ENCODE measurements around the gene NEMP2. TPM values are rescaled to one million over a fixed set of nuclear protein-coding genes. Genes with fewer than 3 reads are reported as not detected.

NEMP2 gene
- total RNA-seq, 1 experiment from 2014 or later = 20.9 TPM

DNA sequence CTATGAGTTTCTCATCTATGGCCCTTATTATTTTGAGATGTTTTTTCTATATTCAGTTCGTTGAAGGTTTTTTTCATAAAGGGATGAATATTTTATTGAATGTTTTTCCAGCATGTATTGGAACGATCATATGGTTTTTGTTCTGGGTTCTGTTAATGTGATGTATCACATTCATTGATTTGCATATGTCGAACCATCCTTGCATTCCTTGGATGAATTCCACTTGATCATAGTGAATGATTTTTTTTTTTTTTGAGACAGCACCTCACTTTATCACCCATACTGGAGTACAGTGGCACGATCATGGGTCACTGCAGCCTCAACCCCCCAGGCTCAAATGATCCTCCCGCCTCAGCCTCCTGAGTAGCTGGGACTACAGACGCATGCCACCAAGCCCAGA lies 5.5 kb upstream of the NEMP2 start:
- Histone ChIP-seq H3K27ac (no peak overlapping the region), H3K4me1 (peaks cover 6% of the 10 kb centered on the region), H3K4me3 (no peak overlapping the region), H3K27me3 (no peaks in the 10 kb centered on the region), H3K9me3 (replicated peaks) (peaks cover 27% of the 10 kb centered on the region), H3K36me3 (no peaks in the 10 kb centered on the region)
- DNase-seq = peak in 1 of 2 experiments; percentile 44

DNA sequence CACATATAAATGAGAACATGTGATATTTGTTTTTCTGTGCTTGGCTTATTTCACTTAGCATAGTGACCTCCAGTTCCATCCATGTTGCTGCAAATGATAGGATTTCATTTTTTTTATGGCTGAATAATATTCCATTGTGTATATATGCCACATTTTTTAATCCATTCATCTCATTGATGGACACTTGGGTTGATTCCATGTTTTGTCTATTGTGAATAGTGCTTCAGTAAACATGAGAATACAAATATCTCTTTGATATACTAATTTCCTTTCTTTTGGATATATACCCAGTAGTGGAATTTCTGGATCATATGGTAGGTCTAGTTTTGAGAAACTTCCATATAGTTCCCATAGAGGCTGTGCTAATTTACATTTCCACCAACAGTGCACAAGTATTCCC lies 3.7 kb upstream of the NEMP2 start:
- Histone ChIP-seq H3K4me1 (peaks cover 6% of the 10 kb centered on the region), H3K27me3 (no peaks in the 10 kb centered on the region), H3K36me3 (no peaks in the 10 kb centered on the region), H3K27ac (no peak overlapping the region), H3K9me3 (replicated peaks) (peaks cover 27% of the 10 kb centered on the region), H3K4me3 (no peak overlapping the region)
- no peak for DNase-seq

DNA sequence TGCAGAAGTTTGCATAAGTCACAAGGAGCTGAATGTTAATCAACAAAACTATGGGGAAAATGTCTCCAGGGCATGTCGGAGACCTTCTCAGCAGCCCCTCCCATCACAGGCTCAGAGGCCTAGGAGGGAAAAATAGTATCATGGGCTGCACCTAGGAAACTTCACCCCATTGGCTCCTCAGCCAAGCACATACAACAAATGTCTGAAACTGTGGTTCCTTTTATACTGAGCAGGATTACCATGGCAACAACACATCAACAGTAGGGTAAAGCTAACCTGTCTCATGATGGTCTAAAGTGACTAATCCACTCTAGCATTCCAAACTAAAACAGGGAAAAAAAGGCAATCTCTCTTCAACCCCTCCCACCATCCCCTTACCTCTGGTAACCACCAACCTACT lies 3.2 kb upstream of the NEMP2 start:
- Histone ChIP-seq H3K9me3 (replicated peaks) (peaks cover 27% of the 10 kb centered on the region), H3K27ac (no peak overlapping the region), H3K27me3 (no peaks in the 10 kb centered on the region), H3K4me3 (no peak overlapping the region), H3K36me3 (no peaks in the 10 kb centered on the region), H3K4me1 (peaks cover 9% of the 10 kb centered on the region)
- DNase-seq = no peak

DNA sequence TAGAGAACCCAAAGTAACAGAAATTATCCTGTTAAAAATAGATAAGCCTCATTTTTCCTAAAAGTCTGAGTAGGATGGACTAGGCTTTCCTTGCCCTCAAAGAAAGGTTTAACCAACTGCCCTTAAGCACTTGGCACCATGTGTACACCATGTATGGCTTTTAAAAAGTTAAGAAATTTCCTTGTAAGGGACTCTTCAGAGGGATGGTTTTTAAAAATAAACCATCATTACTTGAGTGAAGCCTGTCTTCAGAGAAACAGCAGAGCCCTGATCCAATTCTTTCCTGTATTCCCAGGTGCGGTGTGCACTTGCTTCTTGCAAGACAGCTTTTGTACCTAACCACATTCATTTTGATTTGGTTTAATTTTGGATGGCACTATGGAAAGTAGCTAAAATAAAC lies 1.1 kb upstream of the NEMP2 start:
- Histone ChIP-seq H3K36me3 (no peaks in the 10 kb centered on the region), H3K4me3 (peak overlapping the region; percentile 81)

DNA sequence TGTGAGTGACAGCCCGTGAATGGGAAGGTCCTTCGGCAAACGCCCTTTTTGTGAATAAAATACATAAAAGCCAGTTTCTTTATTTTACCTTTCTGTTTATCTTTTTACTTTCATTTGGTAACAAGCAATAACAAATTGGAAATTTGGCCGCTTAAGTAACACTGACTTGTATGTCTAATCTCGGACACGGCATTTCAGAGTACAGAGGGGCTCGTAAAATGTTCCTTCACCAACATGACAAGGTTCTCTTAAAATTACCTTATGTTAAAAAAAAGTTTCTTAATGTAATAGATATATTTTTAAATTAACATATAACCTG lies 558 bp upstream of the NEMP2 start:
- Histone ChIP-seq H3K4me3 (peak overlapping the region; percentile 81), H3K4me1 (peaks cover 29% of the 10 kb centered on the region), H3K27ac (peak overlapping the region; percentile 87), H3K9me3 (replicated peaks) (peaks cover 18% of the 10 kb centered on the region), H3K27me3 (no peaks in the 10 kb centered on the region), H3K36me3 (no peaks in the 10 kb centered on the region)
- DNase-seq = no peak

More for the DNA sequence above, 1.1 kb upstream of the NEMP2 start:
- peaks cover 22% of the 10 kb centered on the region for H3K9me3 ChIP-seq (replicated peaks)
- peaks cover 24% of the 10 kb centered on the region for H3K4me1 ChIP-seq
- DNase-seq = peak in 1 of 2 experiments; percentile 35
- H3K27me3 ChIP-seq = no peaks in the 10 kb centered on the region
- no peak overlapping the region for H3K27ac ChIP-seq

DNA sequence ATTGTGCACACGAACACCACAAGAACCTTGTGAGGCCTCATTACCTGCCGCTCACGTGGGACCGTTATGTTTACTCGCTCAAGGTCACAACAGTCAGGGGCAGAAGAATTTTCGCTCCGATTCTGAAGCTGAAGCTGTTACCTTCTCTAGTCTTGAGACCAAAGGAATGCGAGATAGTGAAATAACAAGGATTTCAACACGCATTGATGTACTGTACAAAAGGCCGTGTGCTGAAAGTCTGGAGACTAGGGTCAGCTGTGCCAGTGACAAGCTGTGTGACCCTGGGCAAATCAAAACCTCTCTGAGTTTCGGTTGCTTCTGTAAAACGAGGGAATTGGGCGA lies 583 bp downstream of the NEMP2 start:
- H3K36me3 ChIP-seq = no peaks in the 10 kb centered on the region
- DNase-seq = no peak
- peak overlapping the region; percentile 81 for H3K4me3 ChIP-seq
- peak overlapping the region; percentile 87 for H3K27ac ChIP-seq
- no peaks in the 10 kb centered on the region for H3K27me3 ChIP-seq
- peaks cover 6% of the 10 kb centered on the region for H3K9me3 ChIP-seq (replicated peaks)
- H3K4me1 ChIP-seq = peaks cover 37% of the 10 kb centered on the region

DNA sequence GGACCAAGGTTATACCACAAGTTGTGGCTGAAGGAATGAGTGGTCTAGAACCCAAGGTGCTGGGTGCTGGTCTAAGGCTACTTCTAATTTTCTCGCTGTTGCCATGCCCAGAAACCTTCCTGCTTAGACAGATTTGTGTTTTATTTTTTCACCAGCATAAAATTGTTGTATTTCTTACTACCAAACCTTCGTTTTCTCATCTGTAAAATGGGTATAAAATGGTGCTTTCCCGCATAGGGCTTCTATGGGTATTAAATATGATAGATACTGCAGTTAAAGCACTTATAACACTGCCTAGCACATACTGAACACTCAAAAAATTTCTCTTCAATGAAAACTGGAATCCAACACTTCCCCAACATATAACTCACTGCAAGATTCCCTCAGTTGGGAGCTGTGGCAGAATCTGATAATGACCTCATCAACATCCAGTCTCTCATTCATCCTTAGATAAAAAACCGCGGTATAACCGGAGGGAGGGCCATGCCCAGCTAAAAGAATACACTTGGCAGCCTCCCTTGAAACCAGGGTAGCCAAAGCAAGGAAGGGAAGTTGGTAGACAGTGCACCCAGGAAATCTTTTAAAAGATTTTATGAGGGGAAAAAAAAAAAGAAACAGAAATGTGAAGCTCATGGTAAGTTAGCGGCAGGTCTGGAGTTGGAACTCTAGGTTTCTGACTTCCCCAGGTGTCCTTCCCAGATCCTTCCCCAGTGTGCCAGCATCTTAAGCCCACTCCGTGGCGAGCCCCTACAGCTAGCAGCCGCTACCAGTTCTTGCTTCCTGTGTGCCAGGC lies 1.2 kb downstream of the NEMP2 start:
- Histone ChIP-seq H3K36me3 (no peaks in the 10 kb centered on the region), H3K9me3 (replicated peaks) (0 out of 2 replicates have a peak, but pooled peaks cover 3% of the 10 kb centered on the region), H3K27ac (peak overlapping the region; percentile 87), H3K4me1 (peaks cover 37% of the 10 kb centered on the region), H3K4me3 (peak overlapping the region; percentile 81), H3K27me3 (no peaks in the 10 kb centered on the region)
- peak; percentile 46 to 59 for DNase-seq

DNA sequence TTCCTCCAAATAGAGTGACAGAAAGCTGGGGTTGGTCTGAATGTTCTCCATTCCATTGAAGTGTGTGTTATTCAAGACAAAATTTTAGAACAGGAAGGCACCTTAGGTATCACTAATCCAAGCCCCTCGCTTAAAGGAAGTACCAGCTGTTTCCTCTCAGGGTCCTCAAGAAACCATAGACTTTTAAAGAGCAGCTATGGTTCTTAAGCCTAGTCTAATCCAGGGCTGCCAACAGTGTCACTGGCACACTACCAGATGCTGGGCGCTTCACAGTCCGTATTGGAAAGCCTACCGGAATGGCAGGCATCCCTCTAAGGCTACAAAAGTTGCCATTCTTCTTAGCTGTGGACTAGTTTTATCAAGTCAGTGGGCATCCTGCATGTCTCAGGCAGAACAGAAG lies 1.9 kb downstream of the NEMP2 start:
- DNase-seq = peak in 1 of 2 experiments; percentile 73
- Histone ChIP-seq H3K9me3 (replicated peaks) (no peaks in the 10 kb centered on the region), H3K27me3 (no peaks in the 10 kb centered on the region), H3K4me1 (peaks cover 37% of the 10 kb centered on the region), H3K4me3 (no peak overlapping the region), H3K27ac (no peak overlapping the region), H3K36me3 (no peaks in the 10 kb centered on the region)

DNA sequence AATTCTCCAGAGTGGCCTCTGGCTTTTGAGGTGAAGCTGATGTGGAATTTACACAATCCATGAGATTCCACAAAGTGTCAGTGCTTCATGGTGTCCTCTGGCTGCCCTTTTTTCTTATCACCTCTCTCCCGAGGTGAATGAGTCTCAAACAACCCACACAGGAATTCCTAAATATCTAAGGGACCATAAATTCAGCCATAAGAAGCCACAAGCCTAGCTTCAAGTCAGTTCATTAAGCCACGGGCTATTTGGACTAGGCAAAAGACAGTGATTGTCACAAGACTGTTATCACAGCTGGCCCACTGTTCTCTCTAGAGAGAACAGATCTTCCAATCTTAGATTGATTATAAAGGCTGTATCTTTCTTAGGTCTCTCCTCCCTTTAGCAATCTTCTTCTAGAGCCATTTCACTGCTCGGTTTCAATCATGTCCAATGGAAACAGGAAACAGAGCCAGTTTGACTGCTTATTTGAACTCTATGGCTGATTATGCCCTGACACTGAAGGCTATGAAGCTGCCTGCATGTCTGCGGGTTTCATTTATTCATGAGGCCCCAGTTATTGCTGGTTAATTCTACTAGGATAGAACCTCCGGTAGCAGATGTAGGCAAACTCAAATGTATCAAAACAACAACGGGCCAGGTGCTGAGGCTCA lies 4.1 kb downstream of the NEMP2 start:
- Histone ChIP-seq H3K27me3 (no peaks in the 10 kb centered on the region), H3K4me1 (peaks cover 32% of the 10 kb centered on the region), H3K27ac (peak overlapping the region; percentile 17), H3K9me3 (replicated peaks) (no peaks in the 10 kb centered on the region), H3K36me3 (no peaks in the 10 kb centered on the region), H3K4me3 (peak overlapping the region; percentile 33)
- DNase-seq = peak; percentile 77 to 93

DNA sequence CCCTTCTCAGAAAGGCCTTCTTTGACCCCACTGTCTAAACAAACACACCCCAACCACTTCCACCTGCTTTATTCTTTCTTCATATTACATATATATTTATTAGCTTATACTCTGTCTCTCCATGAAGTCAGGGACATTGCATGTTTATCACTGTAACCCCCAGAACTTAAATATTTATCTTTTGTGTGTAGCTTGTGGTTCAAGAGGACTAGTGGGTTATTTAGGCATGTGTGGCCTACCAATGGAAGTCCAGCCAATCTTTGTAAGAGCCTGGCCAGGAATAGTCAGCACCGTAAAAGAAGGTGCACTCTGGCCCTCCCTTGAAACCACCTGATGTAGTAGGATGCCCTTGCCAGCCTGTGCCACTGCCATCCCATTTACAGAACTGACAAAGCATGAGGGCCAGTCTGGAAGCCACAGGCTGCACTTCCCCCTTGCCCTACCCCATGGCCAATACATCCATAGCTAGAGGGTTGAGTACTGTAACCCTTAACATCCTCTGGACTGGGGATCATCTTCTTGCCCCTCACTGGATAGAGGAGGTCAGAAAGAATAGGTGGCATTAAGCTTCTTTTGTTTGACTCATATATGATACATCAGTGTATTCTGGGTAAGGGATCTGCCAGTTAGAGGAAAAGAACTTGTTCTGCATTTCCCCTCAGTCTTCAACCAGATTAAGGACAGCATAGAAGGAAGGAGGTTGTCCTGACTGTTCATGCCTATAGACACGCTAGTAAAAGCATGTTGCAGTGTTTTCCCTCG lies 4.9 kb downstream of the NEMP2 start:
- DNase-seq = no peak
- no peaks in the 10 kb centered on the region for H3K27me3 ChIP-seq
- no peaks in the 10 kb centered on the region for H3K9me3 ChIP-seq (replicated peaks)
- H3K4me3 ChIP-seq = peak overlapping the region; percentile 33
- H3K4me1 ChIP-seq = peaks cover 31% of the 10 kb centered on the region
- H3K27ac ChIP-seq = peak overlapping the region; percentile 17; the same call in 1 of the 2 replicates
- no peaks in the 10 kb centered on the region for H3K36me3 ChIP-seq

DNA sequence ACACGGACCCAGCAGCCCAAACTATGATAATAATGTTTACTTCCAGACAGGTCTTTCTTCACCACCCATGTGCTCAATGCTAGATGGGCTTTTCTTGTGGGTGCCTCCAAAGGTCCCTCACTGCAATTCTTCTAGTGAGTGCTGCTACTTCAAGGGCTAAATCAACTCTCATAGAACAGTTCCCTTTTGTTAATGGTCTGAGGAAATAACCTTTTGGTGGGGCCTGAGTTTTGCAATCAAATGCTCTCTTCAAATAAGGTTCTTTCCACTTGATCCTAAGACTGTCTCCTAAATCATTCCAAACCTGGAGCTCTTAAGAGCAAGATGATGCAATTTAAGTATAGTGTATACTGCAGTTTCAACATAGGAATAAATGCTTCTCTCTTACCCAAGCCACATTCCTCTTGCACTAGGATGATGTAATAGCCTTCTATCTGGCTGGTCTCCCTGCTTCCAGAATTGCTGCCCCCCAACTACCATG lies 6.0 kb downstream of the NEMP2 start:
- Histone ChIP-seq H3K27me3 (no peaks in the 10 kb centered on the region), H3K4me3 (no peak overlapping the region), H3K36me3 (no peaks in the 10 kb centered on the region), H3K9me3 (replicated peaks) (no peaks in the 10 kb centered on the region), H3K27ac (no peak overlapping the region), H3K4me1 (peaks cover 31% of the 10 kb centered on the region)
- no peak for DNase-seq

DNA sequence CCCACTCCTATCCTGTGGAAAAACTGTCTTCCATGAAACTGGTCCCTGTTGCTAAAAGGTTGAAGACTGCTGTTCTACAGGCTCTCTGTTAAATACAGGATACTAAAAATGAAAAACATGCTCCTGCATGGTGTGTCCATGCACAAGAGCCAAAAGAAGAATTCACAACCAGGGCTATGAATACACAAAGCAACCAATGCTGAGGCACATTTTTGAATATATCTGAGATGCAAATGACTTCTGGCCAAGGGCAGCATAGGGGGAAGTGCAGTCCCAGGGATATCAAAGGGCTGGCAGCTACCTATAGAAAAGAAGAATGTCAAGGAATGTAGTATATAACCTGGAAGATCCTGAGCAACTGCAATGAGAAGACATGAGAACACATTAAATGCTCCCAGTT lies 6.6 kb downstream of the NEMP2 start:
- DNase-seq = no peak
- no peaks in the 10 kb centered on the region for H3K9me3 ChIP-seq (replicated peaks)
- peaks cover 30% of the 10 kb centered on the region for H3K4me1 ChIP-seq
- H3K27ac ChIP-seq = no peak overlapping the region
- no peak overlapping the region for H3K4me3 ChIP-seq
- H3K36me3 ChIP-seq = no peaks in the 10 kb centered on the region
- no peaks in the 10 kb centered on the region for H3K27me3 ChIP-seq

DNA sequence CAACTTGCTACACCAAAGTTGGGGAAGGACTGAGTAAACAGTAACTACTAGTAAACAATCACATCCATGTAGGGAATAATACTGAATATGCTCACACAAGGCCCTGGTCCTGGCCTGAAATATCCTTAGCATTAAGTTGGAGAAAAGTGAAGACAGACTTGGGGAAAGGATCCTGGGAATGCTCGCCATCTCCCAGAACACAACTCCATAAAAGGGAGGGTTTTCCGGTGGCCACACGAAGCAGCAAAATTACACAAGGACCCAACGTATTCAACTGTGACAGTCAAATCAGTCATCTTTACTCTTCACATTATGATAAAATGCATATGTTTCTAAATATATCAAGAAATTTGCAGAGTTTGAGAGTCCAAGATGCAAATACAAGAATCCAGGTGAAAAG lies 7.3 kb downstream of the NEMP2 start:
- no peaks in the 10 kb centered on the region for H3K27me3 ChIP-seq
- H3K9me3 ChIP-seq (replicated peaks) = no peaks in the 10 kb centered on the region
- no peak for DNase-seq
- H3K36me3 ChIP-seq = no peaks in the 10 kb centered on the region
- H3K27ac ChIP-seq = no peak overlapping the region
- no peak overlapping the region for H3K4me3 ChIP-seq
- peaks cover 23% of the 10 kb centered on the region for H3K4me1 ChIP-seq

DNA sequence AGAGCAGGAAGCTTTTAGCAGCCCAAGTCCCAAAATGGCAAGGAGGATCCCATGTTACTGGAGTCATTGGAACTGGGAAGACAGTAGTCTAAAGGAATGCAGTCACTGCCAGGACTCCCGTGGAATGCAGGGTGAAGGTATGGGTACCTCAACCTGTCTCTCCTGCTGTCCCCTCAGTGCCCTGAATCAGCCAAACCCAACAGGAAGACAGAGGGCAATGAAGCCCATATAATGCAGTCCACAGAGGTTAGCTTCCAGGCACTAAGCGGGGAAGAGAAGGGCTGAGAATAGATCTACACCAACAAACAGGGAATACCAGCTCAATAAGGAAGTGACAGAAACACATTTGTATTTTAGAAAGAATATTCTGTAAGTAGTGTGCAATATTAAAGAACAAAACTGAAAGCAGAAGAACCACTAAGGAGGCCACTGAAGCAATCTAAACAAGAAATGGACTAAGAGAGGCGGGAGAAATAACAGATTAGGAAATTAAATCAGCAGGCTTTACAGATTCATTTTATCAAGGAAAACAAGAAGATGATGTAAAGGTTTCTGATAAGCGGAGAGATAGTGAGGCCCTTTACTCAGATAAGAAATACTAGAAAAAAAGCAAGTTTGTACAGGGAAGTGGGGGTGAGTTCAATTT lies 8.3 kb downstream of the NEMP2 start:
- Histone ChIP-seq H3K27ac (no peak overlapping the region), H3K4me3 (no peak overlapping the region), H3K27me3 (no peaks in the 10 kb centered on the region), H3K9me3 (replicated peaks) (no peaks in the 10 kb centered on the region), H3K4me1 (peaks cover 19% of the 10 kb centered on the region), H3K36me3 (no peaks in the 10 kb centered on the region)
- DNase-seq = no peak

DNA sequence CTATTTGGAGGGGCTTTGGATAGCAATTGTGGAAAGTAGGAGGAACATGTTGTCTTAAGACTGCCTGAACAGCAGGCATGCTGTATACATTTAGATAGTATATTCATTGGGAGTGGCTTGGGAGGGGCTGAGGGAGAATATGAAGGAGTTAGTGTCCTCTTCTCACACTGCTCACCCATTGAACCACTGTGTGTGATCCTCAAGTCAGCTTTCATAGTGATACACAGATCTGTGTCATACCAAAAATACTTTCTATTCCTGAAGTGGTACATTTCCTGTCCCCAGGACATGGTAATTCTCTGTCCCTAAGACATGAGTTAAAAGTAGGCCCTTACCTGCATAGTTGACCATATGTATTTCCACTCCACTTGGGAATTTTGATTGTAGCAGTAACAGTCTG lies 9.6 kb downstream of the NEMP2 start:
- no peaks in the 10 kb centered on the region for H3K36me3 ChIP-seq
- H3K27ac ChIP-seq = no peak overlapping the region
- no peak for DNase-seq
- H3K9me3 ChIP-seq (replicated peaks) = no peaks in the 10 kb centered on the region
- no peaks in the 10 kb centered on the region for H3K27me3 ChIP-seq
- H3K4me1 ChIP-seq = peaks cover 6% of the 10 kb centered on the region
- H3K4me3 ChIP-seq = no peak overlapping the region
